HuH-7.5 (cell line): ENCODE data around the gene CCT7.

Source experiments
- DNase-seq: peaks from one replicate; pipeline ENCODE4 v3.0.0; 2011; ENCODE audit warnings: low spot score

CCT7 gene

GRCh38 chr2:73294239-73294638, 60.1 kb downstream of the CCT7 start:
- no peak for DNase-seq

GRCh38 chr2:73295751-73296400, 61.8 kb downstream of the CCT7 start:
- DNase-seq = no peak

GRCh38 chr2:73297151-73297559, 63.0 kb downstream of the CCT7 start:
- DNase-seq = no peak

- DNase-seq = no peak
Observed at GRCh38 chr2:73297586-73297985, 63.5 kb downstream of the CCT7 start.

- no peak for DNase-seq
Observed at GRCh38 chr2:73300926-73301325, 66.8 kb downstream of the CCT7 start.

GRCh38 chr2:73301636-73302035, 67.5 kb downstream of the CCT7 start:
- no peak for DNase-seq
